Stomach (tissue), 9 donors: ENCODE results near the gene ZGPAT. TPM values are rescaled to one million over a fixed set of nuclear protein-coding genes. Genes with fewer than 3 reads are reported as not detected.
A peak's percentile ranks its signal among the peaks of the same experiment; 100 is the strongest.

Source experiments
- DNase-seq, 2 donors: peaks; one replicate each; pipeline versions ENCODE4 v3.0.0 to v3.0.0-alpha.2; 2013 to 2019
- H3K27ac ChIP-seq, 5 donors: fragments of 200-600 bp in 4 of 5; sonication (generic) in 4 of 5; one replicate each; pipeline ENCODE4 v1.5.1; 2013 to 2019; ENCODE audit warnings: mild to moderate bottlenecking in 1 of 5, moderate library complexity in 1 of 5
- H3K27me3 ChIP-seq, 3 donors: fragments of 200-600 bp; sonication (generic); one replicate each; pipeline ENCODE4 v1.5.1; 2017 to 2019; ENCODE audit warnings: mixed run types in 1 of 3
- H3K36me3 ChIP-seq, 4 donors: fragments of 200-600 bp; sonication (generic); 1 replicate in 3 of 4; 2 replicates in 1 of 4; pipeline ENCODE4 v1.5.1; 2016 to 2019
- H3K4me1 ChIP-seq, 4 donors: fragments of 200-600 bp; sonication (generic); one replicate each; pipeline ENCODE4 v1.5.1; 2016 to 2019
- H3K4me3 ChIP-seq, 4 donors: fragments of 200-600 bp; sonication (generic) in 3 of 4; one replicate each; pipeline ENCODE4 v1.5.1; 2016 to 2019; ENCODE audit warnings: mild to moderate bottlenecking in 1 of 4
- H3K9me3 ChIP-seq, 4 donors: fragments of 200-600 bp; sonication (generic); one replicate each; pipeline ENCODE4 v1.5.1; 2016 to 2019
- CTCF ChIP-seq, 7 experiments: fragments of 450-650 bp in 4 of 7; fragments of 200-600 bp in 3 of 7; sonication (generic) in 3 of 7; IDR thresholded peaks; one replicate each; pipeline ENCODE4 v1.5.1; 2016 to 2019; ENCODE audit warnings: antibody characterized with exemption in 7 of 7, control low read depth in 2 of 7, mild to moderate bottlenecking in 1 of 7
- EP300 ChIP-seq: sonication (generic); formaldehyde crosslinking; IDR thresholded peaks from one replicate; pipeline ENCODE4 v1.6.1; 2017; ENCODE audit warnings: antibody characterized with exemption
- POLR2A ChIP-seq, 4 donors: fragments of 450-650 bp; IDR thresholded peaks; one replicate each; pipeline ENCODE4 v1.6.1; 2016; ENCODE audit warnings: antibody characterized with exemption in 4 of 4, control low read depth in 2 of 4, mild to moderate bottlenecking in 1 of 4, moderate library complexity in 1 of 4
- POLR2AphosphoS5 ChIP-seq, 3 donors: sonication (generic); formaldehyde crosslinking; IDR thresholded peaks; one replicate each; pipeline ENCODE4 v1.6.1; 2016; ENCODE audit warnings: antibody characterized with exemption in 3 of 3
- WGBS, 5 donors: extraction: QIAGEN DNeasy Blood & Tissue Kit in 3 of 5; methylation state at CpG; one replicate each; pipeline versions ENCODE4 v1.1.5 to v1.1.7; 2013 to 2018; 5-methylcytosine and 5-hydroxymethylcytosine counted together
- intact Hi-C: fragments of 100-400 bp; cut with DNase I; formaldehyde crosslinking; loops from one replicate; pipeline ENCODE4 v1.15.1; 2023; ENCODE audit warnings: low total_unique reads
- polyA plus RNA-seq, 3 donors: library from polyadenylated mRNA; stranded (reverse); fragments of 200-250 nt; gene quantifications; one replicate each; pipeline ENCODE4 v1.2.3, GENCODE V29; 2013
- total RNA-seq, 5 donors: library from RNA; depleted of rRNA; stranded (reverse); fragments of >200 nt; gene quantifications; one replicate each; pipeline versions ENCODE4 v1.1.0 to v1.2.3, GENCODE V29; 2014 to 2016
- donor health status: healthy with polysubstance abuse.
- donor health status: Bipolar disorder and iron deficiency.
- donor health status: healthy.

ZGPAT gene
- total and polyA plus RNA-seq, 8 donors = 12.3 to 49.6 (median 38.5) TPM

- intact Hi-C loops = no loop called here
- Histone ChIP-seq H3K27me3 (peaks cover 0 to 6% (median 0%) of the 10 kb centered on the region in 3 donors), H3K27ac (no peak overlapping the region), H3K36me3 (peaks cover 22 to 54% (median 45%) of the 10 kb centered on the region in 4 donors), H3K4me1 (peaks cover 31 to 43% (median 39%) of the 10 kb centered on the region in 4 donors), H3K9me3 (no peaks in the 10 kb centered on the region), H3K4me3 (no peak overlapping the region)
- TF ChIP-seq CTCF (IDR thresholded peaks at IDR 0.05) (no peak), POLR2A (IDR thresholded peaks at IDR 0.05) (no peak), POLR2AphosphoS5 (IDR thresholded peaks at IDR 0.05) (no peak), EP300 (no peak)
- no peak for DNase-seq
- 90 to 93% (median 93%) methylated on average over 19 to 25 of the region's 25 CpGs for WGBS, 5 donors
Observed at GRCh38 chr20:63734111-63734945, 26.5 kb downstream of the ZGPAT start.

GRCh38 chr20:63734946-63735858 is 27.4 kb downstream of the ZGPAT start:
- Histone ChIP-seq H3K4me3 (no peak overlapping the region), H3K9me3 (no peaks in the 10 kb centered on the region), H3K27me3 (peaks cover 0 to 6% (median 0%) of the 10 kb centered on the region in 3 donors), H3K4me1 (peaks cover 31 to 42% (median 40%) of the 10 kb centered on the region in 4 donors), H3K36me3 (peaks cover 22 to 46% (median 40%) of the 10 kb centered on the region in 4 donors), H3K27ac (no peak overlapping the region)
- intact Hi-C loops = no loop called here
- TF ChIP-seq POLR2A (IDR thresholded peaks at IDR 0.05) (no peak), EP300 (no peak), CTCF (IDR thresholded peaks at IDR 0.05) (no peak), POLR2AphosphoS5 (IDR thresholded peaks at IDR 0.05) (no peak)
- 88 to 94% (median 90%) methylated on average over 32 to 48 of the region's 48 CpGs for WGBS, 5 donors
- peak in 1 of 2 donors; percentile 9 for DNase-seq

GRCh38 chr20:63735859-63736718 is 28.2 kb downstream of the ZGPAT start, which contains the start of gene LIME1:
Gene LIME1, plus strand, starts transcription at chr20:63736664. Its CDS starts 886 bp downstream, at chr20:63737550.
- no peaks in the 10 kb centered on the region for H3K9me3 ChIP-seq
- TF ChIP-seq CTCF (IDR thresholded peaks at IDR 0.05) (no peak), POLR2AphosphoS5 (IDR thresholded peaks at IDR 0.05) (peak in 1 of 3 donors; percentile 7), POLR2A (IDR thresholded peaks at IDR 0.05) (no peak), EP300 (no peak)
- peak within 1 kb of the TSS; percentile 52 to 88 (median 79) for H3K27ac ChIP-seq
- DNase-seq = peak; percentile 71 to 85
- intact Hi-C loops = no loop called here
- H3K4me3 ChIP-seq = peak within 1 kb of the TSS; percentile 40 to 61 (median 52)
- WGBS, 5 donors = 40 to 61% (median 51%) methylated on average over 16 to 31 of the region's 31 CpGs
- peaks cover 0 to 6% (median 0%) of the 10 kb centered on the region in 3 donors for H3K27me3 ChIP-seq
- peaks cover 22 to 37% (median 35%) of the 10 kb centered on the region in 4 donors for H3K36me3 ChIP-seq
- H3K4me1 ChIP-seq = peaks cover 34 to 49% (median 47%) of the 10 kb centered on the region in 4 donors
